K562 (cell line): ENCODE results near the gene GALNT7. TPM values are rescaled to one million over a fixed set of nuclear protein-coding genes. Genes with fewer than 3 reads are reported as not detected.

Experiments used
- CTCFL ChIP-seq: IDR thresholded peaks from 2 replicates; pipeline ENCODE4 v1.6.1; 2011; ENCODE audit warnings: borderline replicate concordance, low read depth, mild to moderate bottlenecking, moderate library complexity, low read length; ENCODE audit not compliant: insufficient read depth, poor library complexity, severe bottlenecking
- GTF2F1 ChIP-seq: IDR thresholded peaks from 2 replicates; pipeline ENCODE4 v1.6.1; 2011; ENCODE audit warnings: low read depth, low read length, improper control_type of control experiment
- HNRNPK ChIP-seq: fragments of 200-400 bp; formaldehyde crosslinking; IDR thresholded peaks from one replicate; pipeline ENCODE4 v1.6.1; 2018; ENCODE audit warnings: mild to moderate bottlenecking, low read depth, low read length; ENCODE audit not compliant: poor library complexity, severe bottlenecking
- MAFG ChIP-seq: fragments of 450-650 bp; conservative IDR thresholded peaks from 2 replicates; pipeline ENCODE4 v1.6.1; 2016; ENCODE audit warnings: missing genetic modification characterization, missing compliant biosample characterization
- MTA3 ChIP-seq: fragments of 450-650 bp; formaldehyde crosslinking; IDR thresholded peaks from 2 replicates; pipeline ENCODE4 v1.6.1; 2017; ENCODE audit warnings: mild to moderate bottlenecking, borderline replicate concordance
- POLR2A ChIP-seq: fragments of 450-650 bp; conservative IDR thresholded peaks from 2 replicates; pipeline ENCODE4 v1.6.1; 2016
- POLR2B ChIP-seq: fragments of 450-650 bp; IDR thresholded peaks from 2 replicates; pipeline ENCODE4 v1.6.1; 2018; ENCODE audit warnings: low read depth; ENCODE audit not compliant: partially characterized antibody
- SMAD3 ChIP-seq: fragments of 450-650 bp; formaldehyde crosslinking; conservative IDR thresholded peaks from 2 replicates; pipeline ENCODE4 v1.4.0; 2020; ENCODE audit warnings: mild to moderate bottlenecking
- SNRNP70 ChIP-seq: fragments of 200-400 bp; formaldehyde crosslinking; optimal IDR thresholded peaks from 2 replicates; pipeline ENCODE3; 2017; ENCODE audit warnings: low read depth, low read length
- YBX1 ChIP-seq: fragments of 450-650 bp; IDR thresholded peaks from 2 replicates; pipeline ENCODE4 v1.7.1; 2016; ENCODE audit warnings: mild to moderate bottlenecking
- ZNF12 ChIP-seq: sonication (generic); formaldehyde crosslinking; IDR thresholded peaks from 2 replicates; pipeline ENCODE4 v1.4.0; 2020; ENCODE audit warnings: mild to moderate bottlenecking, missing genetic modification reagents
- ZNF41 ChIP-seq: fragments of 250-450 bp; sonication (Bioruptor Pico); conservative IDR thresholded peaks from 2 replicates; pipeline ENCODE4 v1.4.0; 2020; ENCODE audit warnings: mild to moderate bottlenecking
- ZNF507 ChIP-seq: conservative IDR thresholded peaks from 2 replicates; pipeline ENCODE4 v1.6.1; 2017; ENCODE audit warnings: missing genetic modification characterization, missing compliant biosample characterization
- ZNF695 ChIP-seq: fragments of 450-650 bp; formaldehyde crosslinking; IDR thresholded peaks from 2 replicates; pipeline ENCODE4 v1.4.0; 2020; ENCODE audit warnings: mild to moderate bottlenecking, moderate library complexity
- ZNF76 ChIP-seq: fragments of 250-450 bp; sonication (Bioruptor Pico); IDR thresholded peaks from 2 replicates; pipeline ENCODE4 v1.4.0; 2020; ENCODE audit warnings: mild to moderate bottlenecking, moderate library complexity, borderline replicate concordance
- polyA plus RNA-seq, 8 experiments: library from polyadenylated mRNA; depleted of rRNA in 4 of 8; stranded (reverse) in 5 of 8; unstranded in 3 of 8; fragments of >200 nt; fragmentation: Nextera tagmentation in 2 of 8; fragmentation: Illumina TruSeq in 1 of 8; extraction: Ambion mirVana in 2 of 8; extraction: Trizol in 1 of 8; gene quantifications; 2 replicates each; pipeline versions ENCODE4 v1.2.1 to v1.2.3, GENCODE V29; 2011 to 2014; ENCODE audit warnings: inconsistent platforms in 1 of 8, missing spikeins in 1 of 8
- total RNA-seq, 7 experiments: library from RNA; depleted of rRNA in 6 of 7; stranded (reverse); fragments of >200 nt in 6 of 7; fragmentation: Illumina TruSeq in 2 of 7; extraction: Trizol in 2 of 7; gene quantifications; 2 replicates each; pipeline versions ENCODE4 v1.2.1 to v1.2.3, GENCODE V29; 2011 to 2021; ENCODE audit warnings: low replicate concordance in 1 of 7
- TF ChIP-seq, protein P1 (sequence below): fragments of 250-450 bp; sonication (Bioruptor Pico); IDR thresholded peaks from 2 replicates; pipeline ENCODE4 v1.5.0; 2021; ENCODE audit warnings: mild to moderate bottlenecking, moderate library complexity
- TF ChIP-seq, protein P2 (sequence below): fragments of 150-350 bp; IDR thresholded peaks from 2 replicates; pipeline ENCODE4 v1.6.1; 2014; ENCODE audit warnings: low read depth, mild to moderate bottlenecking, low read length, borderline replicate concordance

The GALNT7 gene
- total and polyA plus RNA-seq, 9 of the 15 experiments (the other 6 are each of a cell fraction or from before 2014, with no cell fraction given), result 16.7 to 38.7 (median 31.1) TPM

DNA sequence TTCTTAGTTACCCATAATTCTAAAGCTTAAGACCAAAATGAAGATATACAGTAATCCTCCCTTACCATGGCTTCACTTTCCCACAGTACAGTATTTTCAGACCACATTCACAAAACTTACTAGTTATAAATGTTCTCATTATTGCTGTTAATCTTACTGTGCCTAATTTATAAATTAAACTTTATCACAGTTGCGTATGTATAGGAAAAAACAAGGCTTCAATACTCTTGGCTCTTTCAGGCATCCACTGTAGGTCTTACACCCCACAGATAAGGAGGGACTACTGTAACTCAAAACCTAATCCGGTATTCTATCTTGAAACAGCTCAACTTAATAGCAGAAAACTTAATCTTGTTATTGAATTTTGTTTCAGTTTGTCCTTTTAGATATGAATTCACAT lies 162.0 kb downstream of the GALNT7 start (continued):
- TF ChIP-seq CTCFL (no peak), SNRNP70 (no peak), MAFG (tag) (no peak), ZNF41 (CRISPR knock-in tag) (peak; percentile 26; the same call in 1 of the 2 replicates), HNRNPK (no peak), SMAD3 (CRISPR knock-in tag) (0 out of 2 replicates have a peak, but pooled peaks have one; percentile 25), ZNF12 (CRISPR knock-in tag) (no peak), MTA3 (no peak), GTF2F1 (no peak), ZNF695 (CRISPR knock-in tag) (no peak), ZNF507 (tag) (no peak), POLR2B (peak; percentile 45), POLR2A (peak; percentile 70), YBX1 (no peak), ZNF76 (CRISPR knock-in tag) (no peak)
- TF ChIP-seq, protein P1, sequence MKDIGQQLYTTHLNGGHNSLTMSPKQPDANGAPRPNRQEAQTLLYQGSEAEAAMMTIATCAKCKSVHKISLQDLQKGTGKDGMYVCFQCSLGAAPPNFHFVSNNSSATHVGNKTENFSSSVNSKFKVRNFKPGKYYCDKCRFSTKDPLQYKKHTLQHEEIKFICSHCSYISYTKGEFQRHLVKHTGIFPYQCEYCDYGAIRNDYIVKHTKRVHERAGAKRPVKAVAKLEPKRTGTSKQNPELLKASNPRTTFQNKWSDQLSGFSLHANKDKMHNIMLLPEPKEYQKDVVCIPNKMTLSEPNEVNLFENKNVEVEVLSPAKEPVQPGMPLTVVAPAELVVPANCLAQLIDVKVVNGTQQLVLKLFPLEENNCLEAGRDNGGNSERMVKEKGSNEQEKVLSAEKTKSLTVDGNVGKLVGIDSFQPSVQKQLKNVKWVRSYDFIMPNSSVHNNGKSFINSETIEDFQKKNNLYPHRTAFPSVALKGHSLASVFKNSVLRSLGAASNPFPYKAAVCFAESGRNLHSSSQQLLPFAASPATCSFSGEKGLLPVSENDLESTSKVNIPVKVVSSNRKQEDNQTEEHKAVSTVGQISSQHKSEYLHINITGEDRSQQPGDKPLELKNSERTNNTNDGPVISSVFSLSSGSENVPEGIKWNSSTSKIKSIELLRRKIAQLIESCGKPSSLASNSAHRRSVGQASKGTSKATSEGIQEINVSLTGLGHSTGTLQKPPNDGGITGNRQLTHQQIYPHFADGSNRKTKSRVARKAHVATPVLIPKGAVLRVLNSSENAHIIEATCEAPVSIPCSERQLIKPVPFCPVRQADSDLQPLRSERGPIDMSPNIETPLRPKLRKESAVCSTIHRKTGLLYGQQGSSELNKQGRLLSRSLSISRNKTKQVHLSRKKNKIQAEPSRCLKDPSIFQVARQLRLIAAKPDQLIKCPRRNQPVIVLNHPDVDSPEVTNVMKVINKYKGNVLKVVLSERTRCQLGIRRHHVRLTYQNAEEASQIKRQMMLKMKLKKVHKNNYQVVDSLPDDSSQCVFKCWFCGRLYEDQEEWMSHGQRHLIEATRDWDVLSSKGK, result no peak
- TF ChIP-seq, protein P2, sequence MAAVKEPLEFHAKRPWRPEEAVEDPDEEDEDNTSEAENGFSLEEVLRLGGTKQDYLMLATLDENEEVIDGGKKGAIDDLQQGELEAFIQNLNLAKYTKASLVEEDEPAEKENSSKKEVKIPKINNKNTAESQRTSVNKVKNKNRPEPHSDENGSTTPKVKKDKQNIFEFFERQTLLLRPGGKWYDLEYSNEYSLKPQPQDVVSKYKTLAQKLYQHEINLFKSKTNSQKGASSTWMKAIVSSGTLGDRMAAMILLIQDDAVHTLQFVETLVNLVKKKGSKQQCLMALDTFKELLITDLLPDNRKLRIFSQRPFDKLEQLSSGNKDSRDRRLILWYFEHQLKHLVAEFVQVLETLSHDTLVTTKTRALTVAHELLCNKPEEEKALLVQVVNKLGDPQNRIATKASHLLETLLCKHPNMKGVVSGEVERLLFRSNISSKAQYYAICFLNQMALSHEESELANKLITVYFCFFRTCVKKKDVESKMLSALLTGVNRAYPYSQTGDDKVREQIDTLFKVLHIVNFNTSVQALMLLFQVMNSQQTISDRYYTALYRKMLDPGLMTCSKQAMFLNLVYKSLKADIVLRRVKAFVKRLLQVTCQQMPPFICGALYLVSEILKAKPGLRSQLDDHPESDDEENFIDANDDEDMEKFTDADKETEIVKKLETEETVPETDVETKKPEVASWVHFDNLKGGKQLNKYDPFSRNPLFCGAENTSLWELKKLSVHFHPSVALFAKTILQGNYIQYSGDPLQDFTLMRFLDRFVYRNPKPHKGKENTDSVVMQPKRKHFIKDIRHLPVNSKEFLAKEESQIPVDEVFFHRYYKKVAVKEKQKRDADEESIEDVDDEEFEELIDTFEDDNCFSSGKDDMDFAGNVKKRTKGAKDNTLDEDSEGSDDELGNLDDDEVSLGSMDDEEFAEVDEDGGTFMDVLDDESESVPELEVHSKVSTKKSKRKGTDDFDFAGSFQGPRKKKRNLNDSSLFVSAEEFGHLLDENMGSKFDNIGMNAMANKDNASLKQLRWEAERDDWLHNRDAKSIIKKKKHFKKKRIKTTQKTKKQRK, result no peak
